ENCODE measurements around the gene EPHB1.

GRCh38 chr3:134859341-134859740 is 64.3 kb downstream of the EPHB1 start:
- TF ChIP-seq CTCF (IDR thresholded peaks at IDR 0.05; ENCODE audit: extremely low read depth in 1 of 2, insufficient read depth in 1 of 2, low read depth in 1 of 2, low read length in 2 of 2): no peak
- no peak for TF ChIP-seq MAX (IDR thresholded peaks at IDR 0.05; ENCODE audit: insufficient read depth, insufficient read length)
- TF ChIP-seq EZH2 (IDR thresholded peaks at IDR 0.05; ENCODE audit: borderline replicate concordance, low read depth, low read length, severe bottlenecking): no peak
- no peak for TF ChIP-seq MYC (IDR thresholded peaks at IDR 0.05; ENCODE audit: low read depth, low read length)
- TF ChIP-seq POLR2AphosphoS5 (IDR thresholded peaks at IDR 0.05; ENCODE audit: insufficient read depth, low read depth, low read length): no peak
- TF ChIP-seq POLR2A (IDR thresholded peaks at IDR 0.05; ENCODE audit: low read depth, low read length): no peak
